H7 (cell line): ENCODE results near the gene KDSR. TPM values are rescaled to one million over a fixed set of nuclear protein-coding genes. Genes with fewer than 3 reads are reported as not detected.
"Not testable (repeated sequence)": the region's sequence is repeated elsewhere in the genome, so short reads cannot be mapped to it uniquely, and the experiment has no call there.

Source experiments
- DNase-seq: peaks from one replicate; pipeline ENCODE4 v3.0.0; 2012
- H3K27me3 ChIP-seq: 2 replicates; pipeline ENCODE4 v1.6.0; 2011; ENCODE audit warnings: mild to moderate bottlenecking, low read length; ENCODE audit not compliant: control insufficient read depth, insufficient read depth
- H3K36me3 ChIP-seq: replicated peaks from 2 replicates; pipeline ENCODE4 v1.5.1; 2011; ENCODE audit warnings: low read length; ENCODE audit not compliant: control insufficient read depth, insufficient read depth
- H3K4me3 ChIP-seq: 2 replicates; pipeline ENCODE4 v1.5.1; 2011; ENCODE audit warnings: low read depth, mild to moderate bottlenecking, control low read depth, low read length, moderate library complexity; ENCODE audit not compliant: insufficient read depth
- total RNA-seq: library from RNA; depleted of rRNA; stranded (reverse); fragments of >200 nt; shearing (Covaris generic); gene quantifications from 2 replicates; pipeline ENCODE4 v1.2.3, GENCODE V29; 2014

Gene KDSR
- total RNA-seq, 1 experiment from 2014 or later, result 23.9 TPM

DNA sequence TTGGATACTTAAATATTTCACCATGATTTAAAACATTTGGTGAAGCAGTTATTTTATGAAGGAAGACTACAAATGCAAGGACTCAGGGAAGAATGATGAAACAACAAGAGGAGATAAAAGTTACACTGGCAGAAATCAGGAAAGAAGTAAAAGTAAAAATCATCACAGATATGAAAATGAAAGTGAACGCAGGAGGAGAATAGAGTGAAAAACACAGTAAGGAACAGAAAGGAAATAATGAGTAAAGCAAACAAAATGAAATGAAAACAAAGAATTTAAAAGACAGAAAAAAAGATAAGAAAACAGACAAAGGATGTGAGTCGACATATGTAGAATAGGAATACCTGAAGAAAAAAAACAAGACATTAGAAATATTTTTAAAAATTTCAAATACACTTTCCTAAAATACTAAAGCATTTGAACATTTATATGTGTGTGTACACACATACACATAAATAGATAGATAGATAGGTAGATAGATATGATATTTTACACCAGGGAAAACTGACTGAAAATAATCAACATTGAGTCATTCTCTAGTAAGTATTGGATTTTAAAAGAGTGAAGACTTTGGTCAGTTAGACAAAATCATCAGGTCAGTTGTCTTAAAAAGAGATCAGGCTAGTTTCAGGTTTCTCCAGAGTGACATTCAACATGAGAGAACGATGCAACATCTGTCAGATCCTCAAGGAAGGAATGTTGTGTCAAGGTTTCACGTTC, 12.1 kb upstream of the KDSR start:
- no peak overlapping the region for H3K4me3 ChIP-seq
- H3K27me3 ChIP-seq, result no peaks in the 10 kb centered on the region
- no peaks in the 10 kb centered on the region for H3K36me3 ChIP-seq
- no peak for DNase-seq

DNA sequence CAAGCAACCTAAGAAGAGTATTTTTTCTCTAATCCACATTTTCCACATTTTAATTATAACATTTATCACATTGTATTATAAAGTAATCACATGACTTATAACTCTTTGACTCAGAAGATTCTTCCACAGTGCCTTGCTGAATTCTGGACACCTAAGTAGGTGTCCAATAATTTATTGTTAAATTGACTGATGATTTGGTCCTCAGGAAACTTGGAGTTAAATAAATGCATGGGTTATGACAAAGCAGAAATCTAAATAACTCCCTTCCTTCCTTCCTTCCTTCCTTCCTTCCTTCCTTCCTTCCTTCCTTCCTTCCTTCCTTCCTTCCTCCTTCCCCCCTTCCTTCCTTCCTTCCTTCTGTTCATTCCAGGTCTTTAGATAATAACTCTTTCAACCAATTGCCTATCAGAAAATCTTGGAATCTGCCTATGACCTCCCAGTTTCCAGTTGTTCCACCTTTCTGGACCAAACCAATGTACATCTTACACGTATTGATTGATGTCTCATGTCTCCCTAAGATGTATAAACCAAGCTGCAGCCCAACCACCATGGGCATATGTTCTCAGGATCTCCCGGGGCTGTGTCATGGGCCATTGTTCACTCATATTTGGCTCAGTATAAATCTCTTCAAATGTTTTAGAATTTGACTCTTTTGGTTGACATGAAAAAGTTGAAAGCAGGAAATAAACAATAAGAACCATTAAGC, 10.4 kb upstream of the KDSR start:
- Histone ChIP-seq H3K36me3 (no peaks in the 10 kb centered on the region), H3K27me3 (no peaks in the 10 kb centered on the region), H3K4me3 (no peak overlapping the region)
- DNase-seq, result no peak

DNA sequence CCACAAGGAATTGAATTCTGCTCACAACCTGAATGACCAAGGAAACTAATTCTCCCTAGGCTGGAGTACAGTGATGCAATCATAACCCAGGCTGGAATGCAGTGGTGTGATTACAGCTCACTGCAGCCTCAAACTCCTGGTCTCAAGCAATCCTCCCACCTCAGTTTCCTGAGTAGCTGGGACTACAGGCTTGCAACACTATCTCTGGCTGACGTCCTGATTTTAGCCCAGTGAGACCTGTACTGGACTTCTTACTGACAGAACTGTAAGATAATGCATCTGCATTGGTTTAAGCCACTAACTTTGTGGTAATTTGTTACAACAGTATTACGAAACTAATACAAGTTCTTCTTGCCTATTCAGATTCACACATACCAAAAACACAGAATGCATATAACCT, 9.5 kb upstream of the KDSR start:
- Histone ChIP-seq H3K27me3 (no peaks in the 10 kb centered on the region), H3K4me3 (no peak overlapping the region)
- DNase-seq, result no peak

DNA sequence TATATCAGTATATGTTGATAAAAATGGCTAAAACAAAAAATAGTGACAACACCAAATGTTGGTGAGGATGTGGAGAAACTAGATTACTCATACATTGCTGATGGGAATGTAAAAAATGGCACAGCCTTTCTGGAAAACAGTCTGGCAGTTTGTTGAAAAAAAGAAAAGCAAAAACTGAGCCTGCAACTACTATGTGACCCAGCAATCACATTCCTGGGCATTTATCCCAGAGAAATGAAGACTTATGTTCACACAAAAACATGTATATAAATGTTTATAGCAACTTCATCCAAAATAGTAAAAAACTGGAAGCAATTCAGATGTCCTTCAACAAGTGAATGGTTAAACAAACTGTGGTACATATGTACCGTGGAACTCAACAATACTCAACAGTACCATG, 7.5 kb upstream of the KDSR start:
- H3K4me3 ChIP-seq, result no peak overlapping the region
- DNase-seq, result no peak
- H3K36me3 ChIP-seq, result no peaks in the 10 kb centered on the region
- H3K27me3 ChIP-seq, result no peaks in the 10 kb centered on the region

More for the DNA sequence above, 9.5 kb upstream of the KDSR start:
- no peaks in the 10 kb centered on the region for H3K36me3 ChIP-seq

DNA sequence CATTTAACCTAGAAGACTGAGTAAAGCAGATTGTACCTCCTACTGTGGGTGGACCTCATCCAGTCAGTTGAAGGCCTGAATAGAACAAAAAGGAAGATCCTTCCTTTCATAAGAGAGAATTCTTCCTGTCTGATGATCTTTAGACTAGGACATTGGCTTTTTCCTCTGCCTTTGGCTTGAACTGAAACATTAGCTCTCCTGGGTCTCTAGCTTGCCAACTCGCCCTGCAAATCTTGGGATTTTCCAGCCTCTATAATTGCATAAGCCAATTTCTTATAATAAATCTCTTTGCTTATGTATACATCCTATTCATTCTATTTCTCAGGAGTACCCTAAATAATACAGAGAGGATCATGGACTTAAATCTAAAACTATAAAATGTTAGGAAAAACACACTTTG, 6.2 kb upstream of the KDSR start:
- H3K27me3 ChIP-seq, result no peaks in the 10 kb centered on the region
- no peak for DNase-seq
- H3K36me3 ChIP-seq, result no peaks in the 10 kb centered on the region
- H3K4me3 ChIP-seq, result no peak overlapping the region

DNA sequence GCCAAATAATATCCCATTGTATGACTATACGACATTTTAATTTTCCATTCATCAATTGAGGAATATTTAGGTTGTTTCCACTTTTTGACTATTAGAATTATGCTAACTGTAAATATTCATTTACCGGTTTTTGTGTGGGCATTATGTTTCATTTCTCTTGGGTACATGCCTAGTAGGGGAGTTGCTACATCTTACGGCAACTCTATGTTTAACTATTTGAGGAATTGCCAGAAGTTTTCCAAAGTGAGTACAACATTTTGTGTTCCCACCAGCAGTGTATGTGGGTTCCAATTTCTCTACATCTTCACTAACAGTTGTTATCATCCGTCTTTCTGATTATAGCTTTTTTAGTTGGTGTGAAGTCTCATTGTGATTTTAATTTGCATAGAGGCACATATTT, 1.6 kb upstream of the KDSR start:
- no peak for DNase-seq
- no peaks in the 10 kb centered on the region for H3K27me3 ChIP-seq
- H3K36me3 ChIP-seq, result no peaks in the 10 kb centered on the region
- no peak overlapping the region for H3K4me3 ChIP-seq

DNA sequence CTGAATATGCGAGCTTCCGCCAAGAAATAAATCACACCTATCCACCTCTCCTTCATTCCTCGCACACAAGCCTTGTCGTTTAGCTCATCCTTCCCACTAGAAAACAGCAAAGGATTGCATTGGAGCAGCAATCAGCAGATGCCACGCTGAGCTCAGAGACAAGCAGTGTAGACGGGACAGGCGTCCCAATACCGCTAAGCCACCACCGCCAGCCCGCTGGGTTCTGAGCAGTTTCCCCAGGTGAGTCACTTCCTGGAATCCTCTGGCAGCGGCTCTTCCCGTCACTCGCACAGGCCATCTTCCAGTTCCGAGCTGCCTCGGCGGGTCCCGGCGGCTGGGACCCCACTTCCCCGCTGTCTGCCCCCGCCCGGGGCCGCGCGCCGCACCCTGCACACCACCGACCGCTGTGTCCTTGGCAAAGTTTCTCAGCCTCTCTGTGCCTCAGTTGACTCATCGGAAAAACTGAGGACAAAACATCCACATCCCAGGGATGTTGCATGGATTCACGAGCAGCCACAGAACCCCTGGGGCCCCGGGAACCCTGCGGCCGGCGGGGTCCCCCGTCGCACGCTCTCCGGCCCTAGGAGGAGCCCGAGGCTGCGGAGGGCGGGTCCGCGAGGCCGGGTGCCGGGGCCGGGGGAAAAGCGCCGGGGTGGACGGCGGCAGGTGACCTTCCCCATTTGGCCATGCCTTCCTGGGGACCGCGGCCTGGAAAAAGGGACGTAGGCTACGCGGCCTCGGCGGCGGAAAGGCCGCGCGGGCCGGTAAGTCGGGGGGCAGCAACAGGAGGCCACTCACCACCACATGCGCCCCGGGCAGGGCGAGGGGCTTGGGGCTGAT, 573 bp downstream of the KDSR start:
- H3K4me3 ChIP-seq, result peak overlapping the region; percentile 86
- DNase-seq, result peak; percentile 82
- H3K27me3 ChIP-seq, result no peaks in the 10 kb centered on the region
- peaks cover 7% of the 10 kb centered on the region for H3K36me3 ChIP-seq

DNA sequence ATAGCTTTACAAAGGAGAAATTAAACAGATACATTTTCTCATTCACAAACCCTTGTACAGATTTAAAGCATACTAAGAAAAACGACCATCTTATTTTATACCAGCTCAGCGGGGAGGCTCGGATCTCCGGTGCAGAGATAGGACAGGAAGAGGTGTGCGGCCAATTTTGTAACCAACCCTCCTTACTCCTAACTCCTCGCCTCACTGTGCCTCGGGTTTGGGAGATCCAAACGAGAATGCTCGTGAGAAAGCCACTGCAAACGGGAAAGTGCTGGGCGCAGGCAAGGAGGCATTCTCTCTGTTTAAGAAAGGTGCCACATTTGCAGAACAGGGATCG, 1.2 kb downstream of the KDSR start:
- peaks cover 7% of the 10 kb centered on the region for H3K36me3 ChIP-seq
- no peaks in the 10 kb centered on the region for H3K27me3 ChIP-seq
- peak overlapping the region; percentile 86 for H3K4me3 ChIP-seq
- peak; percentile 31 for DNase-seq

DNA sequence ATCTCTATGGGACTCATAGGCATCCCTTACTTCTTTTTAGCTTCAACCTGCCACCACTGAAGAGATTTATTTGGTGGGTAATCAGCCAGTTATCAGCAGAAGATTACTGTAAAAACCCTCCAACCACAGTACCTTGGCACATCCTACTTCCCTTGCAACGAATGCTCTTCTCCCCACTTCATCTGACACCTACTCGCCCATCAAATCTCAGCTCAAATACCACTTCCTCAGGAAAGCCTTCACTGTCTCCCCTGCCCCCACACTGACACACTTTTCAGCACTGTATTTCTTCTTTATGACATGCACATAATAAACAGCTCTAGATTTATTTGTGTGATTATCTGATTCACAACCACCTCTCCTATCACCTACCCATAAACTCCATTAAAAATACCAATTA, 3.1 kb downstream of the KDSR start:
- Histone ChIP-seq H3K36me3 (peaks cover 7% of the 10 kb centered on the region), H3K4me3 (no peak overlapping the region), H3K27me3 (no peaks in the 10 kb centered on the region)
- no peak for DNase-seq

DNA sequence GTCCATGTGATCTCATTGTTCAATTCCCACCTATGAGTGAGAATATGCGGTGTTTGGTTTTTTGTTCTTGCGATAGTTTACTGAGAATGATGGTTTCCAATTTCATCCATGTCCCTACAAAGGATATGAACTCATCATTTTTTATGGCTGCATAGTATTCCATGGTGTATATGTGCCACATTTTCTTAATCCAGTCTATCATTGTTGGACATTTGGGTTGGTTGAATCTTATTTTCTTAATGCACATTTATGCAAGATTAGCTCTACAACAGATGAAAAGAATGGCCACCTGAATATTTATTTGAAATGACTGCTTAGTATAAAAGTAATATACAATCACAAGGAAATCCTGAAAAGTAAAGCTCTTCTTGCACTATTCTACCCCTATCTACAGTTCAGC, 3.6 kb downstream of the KDSR start:
- not testable (repeated sequence) for H3K4me3 ChIP-seq, H3K36me3 ChIP-seq, H3K27me3 ChIP-seq, DNase-seq

DNA sequence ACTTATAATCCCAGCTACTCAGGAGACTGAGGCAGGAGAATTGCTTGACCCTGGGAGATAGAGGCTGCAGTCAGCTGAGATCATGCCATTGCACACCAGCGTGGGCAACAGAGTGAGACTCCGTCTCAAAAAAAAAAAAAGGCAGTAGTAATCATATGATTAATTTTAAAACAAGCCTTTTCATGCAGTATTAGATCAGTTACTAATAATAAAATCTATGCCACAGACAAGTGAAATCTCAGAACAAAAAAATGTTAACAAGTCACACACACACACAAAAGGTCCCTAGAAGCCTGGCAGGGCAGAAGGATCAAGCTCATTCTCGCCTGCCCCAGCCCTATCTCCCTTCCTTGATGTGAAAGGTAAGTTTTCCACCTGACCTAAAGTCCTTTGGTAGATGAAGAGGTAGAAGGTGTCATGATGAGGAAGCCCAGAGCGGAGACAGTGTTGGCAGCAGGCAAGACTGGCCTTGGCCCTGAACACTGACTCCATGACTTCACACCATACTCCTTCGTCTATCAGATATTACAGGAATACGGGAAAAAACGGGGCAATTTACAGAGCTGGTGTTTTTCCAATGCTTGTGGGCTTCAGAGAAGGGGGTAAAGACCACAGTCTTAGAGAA, 10.6 kb downstream of the KDSR start:
- Histone ChIP-seq H3K36me3 (peaks cover 13% of the 10 kb centered on the region), H3K27me3 (no peaks in the 10 kb centered on the region), H3K4me3 (no peak overlapping the region)
- no peak for DNase-seq

DNA sequence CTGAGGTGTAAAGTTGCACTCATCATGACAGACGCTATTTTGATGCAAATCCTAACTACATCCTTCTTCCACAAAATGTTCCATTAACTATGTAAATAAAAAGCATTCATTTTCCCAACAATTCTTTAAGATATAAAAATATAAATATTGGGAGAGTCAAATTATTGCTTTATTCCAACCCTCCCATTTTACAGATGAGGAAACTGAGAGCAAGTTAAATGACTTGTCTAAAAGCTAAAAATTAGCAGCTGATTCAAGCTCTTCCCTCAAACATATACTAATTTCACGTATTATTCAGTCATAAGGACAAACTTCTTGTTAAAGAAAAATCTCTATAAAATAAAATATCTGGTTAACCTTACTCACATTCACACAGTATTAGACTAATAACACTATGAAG, 16.8 kb downstream of the KDSR start:
- Histone ChIP-seq H3K4me3 (no peak overlapping the region), H3K36me3 (peaks cover 24% of the 10 kb centered on the region), H3K27me3 (no peaks in the 10 kb centered on the region)
- DNase-seq, result no peak

DNA sequence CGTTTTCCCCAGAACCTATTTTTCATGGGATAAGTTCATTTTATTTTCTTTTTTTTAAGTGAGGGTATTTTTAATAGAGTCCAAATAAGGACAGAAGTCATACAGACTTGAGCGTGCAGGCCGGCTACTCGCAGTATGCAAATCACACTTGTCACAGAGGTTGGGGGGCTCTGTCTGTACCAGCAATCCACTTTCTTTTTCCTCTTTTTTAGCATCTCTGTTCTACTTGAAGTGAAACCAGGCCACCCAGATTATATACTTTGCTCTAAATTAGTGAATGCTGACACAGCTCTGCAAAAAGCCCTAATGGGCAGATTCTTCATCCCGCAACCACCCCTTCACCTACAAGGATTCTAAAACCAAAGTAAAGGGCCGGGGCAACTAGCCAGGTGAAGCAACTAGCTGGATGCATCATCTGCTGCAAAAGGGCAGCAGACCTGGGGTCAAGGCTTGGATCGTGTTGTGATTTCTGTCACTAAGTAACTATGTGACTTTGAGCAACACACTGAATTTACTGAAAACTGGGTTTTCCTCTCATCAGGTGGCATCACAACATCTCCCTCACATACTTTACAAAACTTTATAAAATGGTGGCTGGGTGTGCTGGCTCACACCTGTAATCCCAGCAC, 18.4 kb downstream of the KDSR start:
- Histone ChIP-seq H3K36me3 (peaks cover 19% of the 10 kb centered on the region), H3K27me3 (no peaks in the 10 kb centered on the region), H3K4me3 (no peak overlapping the region)
- DNase-seq, result no peak

DNA sequence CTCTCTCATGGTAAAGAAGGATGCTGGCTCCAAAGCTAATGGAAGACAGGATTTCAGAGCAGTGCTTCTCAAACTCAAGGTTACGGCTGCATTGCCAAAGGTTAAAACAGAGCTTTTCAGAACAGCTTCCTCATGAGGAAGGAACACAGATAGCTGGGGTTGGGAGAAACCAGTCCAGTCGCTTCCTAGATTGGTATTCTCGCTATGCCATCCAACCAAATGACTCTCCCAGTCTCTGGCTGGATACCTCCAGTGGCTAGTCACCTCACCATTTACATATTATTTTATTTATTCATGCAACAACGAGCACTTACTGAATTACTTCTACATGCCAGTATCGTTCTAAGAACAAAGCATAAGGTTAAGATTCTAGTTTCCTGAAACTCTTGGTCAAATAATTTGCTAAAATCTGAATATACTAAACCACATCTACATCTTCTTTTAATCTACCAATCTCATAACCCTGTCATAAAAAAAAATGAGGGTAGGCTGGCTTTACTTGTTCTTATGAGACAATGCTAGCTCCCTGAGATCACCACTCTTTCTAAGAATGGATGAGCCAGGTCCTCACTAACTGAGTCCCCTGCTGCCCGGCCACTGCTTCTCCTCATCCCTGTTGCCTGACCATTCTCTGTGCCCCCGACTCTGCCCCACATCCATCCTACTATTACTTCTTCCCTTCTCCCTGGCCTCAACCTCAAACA, 20.4 kb downstream of the KDSR start:
- DNase-seq, result no peak
- peaks cover 17% of the 10 kb centered on the region for H3K36me3 ChIP-seq
- H3K4me3 ChIP-seq, result no peak overlapping the region
- H3K27me3 ChIP-seq, result no peaks in the 10 kb centered on the region
